Measurements from ENCODE around the gene AGPAT4.

- TF ChIP-seq CTCF (conservative IDR thresholded peaks at IDR 0.05; ENCODE audit: low read depth, low read length) (no peak), ELK1 (IDR thresholded peaks at IDR 0.05; ENCODE audit: borderline replicate concordance, low read depth, low read length) (no peak), POLR2A (IDR thresholded peaks at IDR 0.05; ENCODE audit: low read depth, low read length) (no peak), BHLHE40 (IDR thresholded peaks at IDR 0.05; ENCODE audit: low read depth, low read length) (no peak), FOS (IDR thresholded peaks at IDR 0.05; ENCODE audit: low read depth, low read length) (no peak), RCOR1 (IDR thresholded peaks at IDR 0.05; ENCODE audit: insufficient replicate concordance, low read length) (no peak), MXI1 (IDR thresholded peaks at IDR 0.05; ENCODE audit: borderline replicate concordance, low read depth, low read length) (no peak), NFE2L2 (IDR thresholded peaks at IDR 0.05; ENCODE audit: low read depth, low read length) (no peak)
Observed at GRCh38 chr6:161254126-161254463, 19.8 kb downstream of the AGPAT4 start.
